NCI-H146 (cell line): ENCODE data around the gene HDAC9.
A peak's percentile ranks its signal among the peaks of the same experiment; 100 is the strongest.

Experiments used
- DNase-seq: peaks from one replicate; lab custom pipeline; 2025; lab: John Stamatoyannopoulos, UW

The HDAC9 gene

GRCh38 chr7:18494821-18495408 is 634 bp upstream of the HDAC9 start:
- DNase-seq: peak; percentile 25

- DNase-seq: no peak
Observed at GRCh38 chr7:18496341-18496700, 772 bp downstream of the HDAC9 start.

- peak; percentile 32 for DNase-seq
Observed at GRCh38 chr7:18497082-18497481, 1.5 kb downstream of the HDAC9 start.

- DNase-seq: no peak
Observed at GRCh38 chr7:18497800-18498199, 2.3 kb downstream of the HDAC9 start.

- no peak for DNase-seq
Observed at GRCh38 chr7:18498341-18498740, 2.8 kb downstream of the HDAC9 start.

- DNase-seq: peak; percentile 60
Observed at GRCh38 chr7:18499407-18500177, 4.0 kb downstream of the HDAC9 start.

GRCh38 chr7:18503126-18503866 is 7.7 kb downstream of the HDAC9 start:
- DNase-seq: no peak

GRCh38 chr7:18504965-18505364 is 9.4 kb downstream of the HDAC9 start:
- DNase-seq: no peak

- no peak for DNase-seq
Observed at GRCh38 chr7:18505870-18506460, 10.4 kb downstream of the HDAC9 start.

GRCh38 chr7:18508443-18509427 is 13.2 kb downstream of the HDAC9 start:
- DNase-seq: no peak

- DNase-seq: no peak
Observed at GRCh38 chr7:18509481-18509880, 13.9 kb downstream of the HDAC9 start.

GRCh38 chr7:18511351-18512140 is 16.0 kb downstream of the HDAC9 start:
- DNase-seq: no peak

- DNase-seq: no peak
Observed at GRCh38 chr7:18513343-18513742, 17.8 kb downstream of the HDAC9 start.

- DNase-seq: no peak
Observed at GRCh38 chr7:18515067-18515466, 19.5 kb downstream of the HDAC9 start.

GRCh38 chr7:18517646-18518045 is 22.1 kb downstream of the HDAC9 start:
- DNase-seq: no peak

- DNase-seq: no peak
Observed at GRCh38 chr7:18518555-18518954, 23.0 kb downstream of the HDAC9 start.

GRCh38 chr7:18520450-18521235 is 25.1 kb downstream of the HDAC9 start:
- DNase-seq: no peak

- no peak for DNase-seq
Observed at GRCh38 chr7:18521236-18521589, 25.7 kb downstream of the HDAC9 start.

- no peak for DNase-seq
Observed at GRCh38 chr7:18521945-18522566, 26.5 kb downstream of the HDAC9 start.

GRCh38 chr7:18524248-18524647 is 28.7 kb downstream of the HDAC9 start:
- DNase-seq: no peak
